ENCODE results near the gene MYO18A. TPM values are rescaled to one million over a fixed set of nuclear protein-coding genes. Genes with fewer than 3 reads are reported as not detected.

MYO18A gene
- total RNA-seq, 2 donors from 2014 or later: 45.4 to 73.2 TPM

GRCh38 chr17:29103341-29103740, 76.9 kb downstream of the MYO18A start:
- H3K9me3 ChIP-seq: no peaks in the 10 kb centered on the region
- WGBS, 2 donors: 84 to 93% methylated on average over 2 to 4 of the region's 4 CpGs
- H3K27ac ChIP-seq: no peak overlapping the region
- no peaks in the 10 kb centered on the region for H3K27me3 ChIP-seq
- DNase-seq (no peak), ATAC-seq (no peak)
- peaks cover 33% of the 10 kb centered on the region for H3K4me1 ChIP-seq
- intact Hi-C loops (cut with DNase I): no loop called here
- peaks cover 0 to 9% of the 10 kb centered on the region in 2 donors for H3K36me3 ChIP-seq (replicated peaks in 1 of 2; ENCODE audit: insufficient read depth in 1 of 2, low read depth in 2 of 2)
- no peak for TF ChIP-seq POLR2A (IDR thresholded peaks at IDR 0.05)
- TF ChIP-seq CTCF (IDR thresholded peaks at IDR 0.05): no peak
- H3K4me3 ChIP-seq: no peak overlapping the region

DNA sequence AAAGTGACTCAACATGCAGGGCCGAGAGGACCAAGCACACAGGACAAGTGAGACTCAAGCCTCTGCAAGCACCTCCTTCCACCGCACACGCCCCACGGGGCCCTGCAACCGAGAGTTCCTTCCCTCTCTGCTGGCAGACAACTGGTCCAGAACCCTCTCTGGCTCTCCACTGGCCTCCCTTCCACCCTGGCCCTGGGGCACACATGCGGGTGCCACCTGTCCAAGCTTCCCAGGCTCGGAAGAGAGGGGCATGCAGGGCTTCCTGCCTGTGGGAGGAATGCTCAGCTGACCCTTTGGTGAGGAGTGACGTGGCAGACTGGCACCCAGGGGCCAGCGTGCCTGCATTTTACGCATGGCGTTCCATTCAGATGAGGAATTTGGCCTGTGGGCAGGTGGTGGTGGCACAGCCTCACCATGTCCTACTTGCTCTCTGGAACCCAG, 77.4 kb downstream of the MYO18A start:
- intact Hi-C loops (cut with DNase I): no loop called here
- WGBS, 2 donors: 87 to 91% methylated on average over 6 to 10 of the region's 11 CpGs
- TF ChIP-seq CTCF (IDR thresholded peaks at IDR 0.05) (no peak), POLR2A (IDR thresholded peaks at IDR 0.05) (no peak)
- H3K36me3 ChIP-seq (replicated peaks in 1 of 2; ENCODE audit: insufficient read depth in 1 of 2, low read depth in 2 of 2): peaks cover 4 to 14% of the 10 kb centered on the region in 2 donors
- H3K27me3 ChIP-seq: no peaks in the 10 kb centered on the region
- H3K4me1 ChIP-seq: peaks cover 27% of the 10 kb centered on the region
- ATAC-seq (no peak), DNase-seq (peak in 1 of 4 donors; percentile 57)
- no peak overlapping the region for H3K4me3 ChIP-seq
- no peak overlapping the region for H3K27ac ChIP-seq
- no peaks in the 10 kb centered on the region for H3K9me3 ChIP-seq

DNA sequence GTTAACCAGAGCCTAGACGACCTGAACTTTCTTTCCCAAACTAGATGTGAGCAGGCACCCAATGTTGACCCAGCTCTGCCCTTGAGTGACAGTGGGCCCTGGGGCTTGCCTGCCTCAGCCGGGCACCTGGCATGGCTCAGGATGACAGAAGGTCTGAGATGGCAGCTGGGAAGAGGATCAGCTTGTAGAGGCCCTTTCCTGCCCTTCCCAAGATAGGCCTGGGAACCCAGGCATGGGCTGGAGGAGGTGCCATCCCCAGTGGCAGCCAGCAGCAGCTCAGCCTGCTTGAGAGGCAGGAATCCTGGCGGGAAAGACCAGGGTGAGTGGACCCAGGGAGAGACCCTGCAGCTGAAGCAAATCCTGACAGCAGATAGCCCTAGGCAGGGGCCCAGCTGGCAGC, 78.2 kb downstream of the MYO18A start:
- Histone ChIP-seq H3K36me3 (replicated peaks in 1 of 2; ENCODE audit: insufficient read depth in 1 of 2, low read depth in 2 of 2) (peaks cover 4 to 21% of the 10 kb centered on the region in 2 donors), H3K4me3 (no peak overlapping the region), H3K4me1 (peaks cover 20% of the 10 kb centered on the region), H3K27ac (no peak overlapping the region), H3K27me3 (no peaks in the 10 kb centered on the region), H3K9me3 (no peaks in the 10 kb centered on the region)
- intact Hi-C loops (cut with DNase I): no loop called here
- 80 to 85% methylated on average over 1 to 3 of the region's 3 CpGs for WGBS, 2 donors
- ATAC-seq: no peak
- no peak for TF ChIP-seq POLR2A (IDR thresholded peaks at IDR 0.05)
- no peak for TF ChIP-seq CTCF (IDR thresholded peaks at IDR 0.05)
- DNase-seq: no peak

DNA sequence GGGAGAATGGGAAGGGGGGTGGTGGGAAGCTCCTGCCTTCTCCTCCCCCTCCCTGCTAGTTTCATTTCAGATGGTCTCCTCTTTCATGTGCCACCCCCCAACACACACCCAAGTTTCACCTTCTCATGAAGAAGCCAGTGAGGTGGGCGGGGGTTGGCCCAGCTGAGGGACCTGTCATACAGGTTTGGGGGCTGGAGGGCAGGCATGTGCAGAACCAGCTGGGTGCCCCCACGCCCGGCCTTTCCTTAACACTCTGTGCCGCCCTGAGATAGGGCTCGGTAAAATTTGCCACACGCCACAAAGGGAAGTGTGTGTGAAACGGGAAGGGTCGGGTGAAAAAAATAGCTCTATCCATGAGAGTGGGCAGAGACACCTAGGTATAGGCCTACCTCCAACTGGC, 79.9 kb downstream of the MYO18A start:
- TF ChIP-seq POLR2A (IDR thresholded peaks at IDR 0.05) (no peak), CTCF (IDR thresholded peaks at IDR 0.05) (no peak)
- no peak overlapping the region for H3K27ac ChIP-seq
- H3K4me1 ChIP-seq: peaks cover 3% of the 10 kb centered on the region
- intact Hi-C loops (cut with DNase I): no loop called here
- no peak overlapping the region for H3K4me3 ChIP-seq
- ATAC-seq (no peak), DNase-seq (no peak)
- no peaks in the 10 kb centered on the region for H3K27me3 ChIP-seq
- H3K36me3 ChIP-seq (replicated peaks in 1 of 2; ENCODE audit: insufficient read depth in 1 of 2, low read depth in 2 of 2): peaks cover 8 to 29% of the 10 kb centered on the region in 2 donors
- 79 to 89% methylated on average over 8 of the region's 8 CpGs for WGBS, 2 donors
- no peaks in the 10 kb centered on the region for H3K9me3 ChIP-seq

GRCh38 chr17:29099527-29099926, 80.7 kb downstream of the MYO18A start:
- H3K4me3 ChIP-seq: no peak overlapping the region
- ATAC-seq: no peak
- H3K9me3 ChIP-seq: no peaks in the 10 kb centered on the region
- H3K36me3 ChIP-seq (replicated peaks in 1 of 2; ENCODE audit: insufficient read depth in 1 of 2, low read depth in 2 of 2): peaks cover 8 to 36% of the 10 kb centered on the region in 2 donors
- H3K4me1 ChIP-seq: no peaks in the 10 kb centered on the region
- DNase-seq: no peak
- no peaks in the 10 kb centered on the region for H3K27me3 ChIP-seq
- H3K27ac ChIP-seq: no peak overlapping the region
- intact Hi-C loops (cut with DNase I): no loop called here
- WGBS, 2 donors: 85 to 96% methylated on average over 2 to 5 of the region's 5 CpGs
- TF ChIP-seq POLR2A (IDR thresholded peaks at IDR 0.05) (no peak), CTCF (IDR thresholded peaks at IDR 0.05) (no peak)
